ENCODE data around the gene HOOK2. TPM values are rescaled to one million over a fixed set of nuclear protein-coding genes. Genes with fewer than 3 reads are reported as not detected.

HOOK2 gene
- total and polyA plus RNA-seq, 2 of the 13 experiments (the other 11 are each of a cell fraction or from before 2014, with no cell fraction given) = 9.2 to 12.9 TPM

DNA sequence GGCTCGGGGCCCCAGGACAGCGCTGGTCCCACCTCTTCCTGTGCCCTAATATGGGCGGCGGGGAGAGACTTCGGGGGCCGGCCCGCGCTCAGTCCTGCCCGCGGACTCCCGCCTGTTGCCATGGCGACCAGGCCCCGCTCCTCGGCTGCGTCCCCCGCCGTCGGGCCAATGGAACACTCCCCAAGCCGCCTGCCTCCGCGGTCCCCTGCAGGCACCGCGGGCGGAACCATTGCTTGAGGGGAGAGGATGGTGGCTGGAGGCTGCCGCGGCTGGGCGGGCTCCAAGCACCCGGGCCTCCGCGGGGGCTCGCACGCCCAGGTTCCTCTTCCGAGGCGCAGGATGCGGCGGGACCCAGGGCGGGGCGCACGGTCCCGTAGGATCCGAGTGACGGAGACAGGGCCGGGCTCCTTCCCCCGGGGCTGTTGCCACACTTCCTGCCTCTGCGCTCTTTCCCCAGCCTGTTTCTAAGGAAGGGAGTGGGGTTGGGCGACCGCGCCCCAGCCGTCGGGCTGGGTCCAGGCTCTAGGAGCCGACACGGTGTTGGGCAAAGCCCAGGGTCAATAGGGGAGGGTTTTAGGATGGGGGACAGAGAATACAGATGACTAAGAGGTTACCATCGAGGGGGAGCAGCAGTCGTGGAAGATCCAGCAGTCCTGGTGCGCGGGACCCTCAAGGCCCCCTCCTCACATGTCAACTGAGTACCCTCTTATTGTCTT, 14.7 kb upstream of the HOOK2 start (continued):
- TF ChIP-seq, protein P1, sequence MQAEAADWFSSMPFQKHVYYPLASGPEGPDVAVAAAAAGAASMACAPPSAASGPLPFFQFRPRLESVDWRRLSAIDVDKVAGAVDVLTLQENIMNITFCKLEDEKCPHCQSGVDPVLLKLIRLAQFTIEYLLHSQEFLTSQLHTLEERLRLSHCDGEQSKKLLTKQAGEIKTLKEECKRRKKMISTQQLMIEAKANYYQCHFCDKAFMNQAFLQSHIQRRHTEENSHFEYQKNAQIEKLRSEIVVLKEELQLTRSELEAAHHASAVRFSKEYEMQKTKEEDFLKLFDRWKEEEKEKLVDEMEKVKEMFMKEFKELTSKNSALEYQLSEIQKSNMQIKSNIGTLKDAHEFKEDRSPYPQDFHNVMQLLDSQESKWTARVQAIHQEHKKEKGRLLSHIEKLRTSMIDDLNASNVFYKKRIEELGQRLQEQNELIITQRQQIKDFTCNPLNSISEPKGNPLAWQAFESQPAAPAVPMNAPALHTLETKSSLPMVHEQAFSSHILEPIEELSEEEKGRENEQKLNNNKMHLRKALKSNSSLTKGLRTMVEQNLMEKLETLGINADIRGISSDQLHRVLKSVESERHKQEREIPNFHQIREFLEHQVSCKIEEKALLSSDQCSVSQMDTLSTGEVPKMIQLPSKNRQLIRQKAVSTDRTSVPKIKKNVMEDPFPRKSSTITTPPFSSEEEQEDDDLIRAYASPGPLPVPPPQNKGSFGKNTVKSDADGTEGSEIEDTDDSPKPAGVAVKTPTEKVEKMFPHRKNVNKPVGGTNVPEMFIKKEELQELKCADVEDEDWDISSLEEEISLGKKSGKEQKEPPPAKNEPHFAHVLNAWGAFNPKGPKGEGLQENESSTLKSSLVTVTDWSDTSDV (CRISPR knock-in tag; IDR thresholded peaks at IDR 0.05) = 0 out of 2 replicates have a peak, but pooled peaks have one; percentile 74
- TF ChIP-seq NFKBIZ (CRISPR knock-in tag; IDR thresholded peaks at IDR 0.05) (no peak), ZNF670 (CRISPR knock-in tag; IDR thresholded peaks at IDR 0.05; ENCODE audit: borderline replicate concordance) (no peak), ZNF124 (CRISPR knock-in tag; IDR thresholded peaks at IDR 0.05) (no peak), ZNF253 (CRISPR knock-in tag; IDR thresholded peaks at IDR 0.05; ENCODE audit: borderline replicate concordance) (peak; percentile 21; the same call in 1 of the 2 replicates), PHF21A (CRISPR knock-in tag; IDR thresholded peaks at IDR 0.05) (peak; percentile 53; the same call in 1 of the 2 replicates), ZNF83 (CRISPR knock-in tag; IDR thresholded peaks at IDR 0.05; ENCODE audit: borderline replicate concordance) (no peak), MYC (CRISPR knock-in tag; IDR thresholded peaks at IDR 0.05; ENCODE audit: borderline replicate concordance) (no peak; the same call in 1 of the 2 replicates), HOXA7 (CRISPR knock-in tag; IDR thresholded peaks at IDR 0.05) (no peak), POGZ (CRISPR knock-in tag; IDR thresholded peaks at IDR 0.05) (no peak), ZNF709 (CRISPR knock-in tag; IDR thresholded peaks at IDR 0.05) (no peak), TOE1 (CRISPR knock-in tag; IDR thresholded peaks at IDR 0.05) (no peak), POLR2AphosphoS2 (IDR thresholded peaks at IDR 0.05; ENCODE audit: low read depth, low read length) (no peak), ZNF678 (CRISPR knock-in tag; IDR thresholded peaks at IDR 0.05) (no peak), ZBTB21 (CRISPR knock-in tag; IDR thresholded peaks at IDR 0.05) (no peak)
- TF ChIP-seq, protein P2, sequence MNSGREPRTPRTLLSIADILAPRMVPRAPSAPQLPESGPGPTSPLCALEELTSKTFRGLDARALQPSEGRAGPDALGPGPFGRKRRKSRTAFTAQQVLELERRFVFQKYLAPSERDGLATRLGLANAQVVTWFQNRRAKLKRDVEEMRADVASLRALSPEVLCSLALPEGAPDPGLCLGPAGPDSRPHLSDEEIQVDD (CRISPR knock-in tag; IDR thresholded peaks at IDR 0.05; ENCODE audit: borderline replicate concordance) = no peak
- TF ChIP-seq, protein P3, sequence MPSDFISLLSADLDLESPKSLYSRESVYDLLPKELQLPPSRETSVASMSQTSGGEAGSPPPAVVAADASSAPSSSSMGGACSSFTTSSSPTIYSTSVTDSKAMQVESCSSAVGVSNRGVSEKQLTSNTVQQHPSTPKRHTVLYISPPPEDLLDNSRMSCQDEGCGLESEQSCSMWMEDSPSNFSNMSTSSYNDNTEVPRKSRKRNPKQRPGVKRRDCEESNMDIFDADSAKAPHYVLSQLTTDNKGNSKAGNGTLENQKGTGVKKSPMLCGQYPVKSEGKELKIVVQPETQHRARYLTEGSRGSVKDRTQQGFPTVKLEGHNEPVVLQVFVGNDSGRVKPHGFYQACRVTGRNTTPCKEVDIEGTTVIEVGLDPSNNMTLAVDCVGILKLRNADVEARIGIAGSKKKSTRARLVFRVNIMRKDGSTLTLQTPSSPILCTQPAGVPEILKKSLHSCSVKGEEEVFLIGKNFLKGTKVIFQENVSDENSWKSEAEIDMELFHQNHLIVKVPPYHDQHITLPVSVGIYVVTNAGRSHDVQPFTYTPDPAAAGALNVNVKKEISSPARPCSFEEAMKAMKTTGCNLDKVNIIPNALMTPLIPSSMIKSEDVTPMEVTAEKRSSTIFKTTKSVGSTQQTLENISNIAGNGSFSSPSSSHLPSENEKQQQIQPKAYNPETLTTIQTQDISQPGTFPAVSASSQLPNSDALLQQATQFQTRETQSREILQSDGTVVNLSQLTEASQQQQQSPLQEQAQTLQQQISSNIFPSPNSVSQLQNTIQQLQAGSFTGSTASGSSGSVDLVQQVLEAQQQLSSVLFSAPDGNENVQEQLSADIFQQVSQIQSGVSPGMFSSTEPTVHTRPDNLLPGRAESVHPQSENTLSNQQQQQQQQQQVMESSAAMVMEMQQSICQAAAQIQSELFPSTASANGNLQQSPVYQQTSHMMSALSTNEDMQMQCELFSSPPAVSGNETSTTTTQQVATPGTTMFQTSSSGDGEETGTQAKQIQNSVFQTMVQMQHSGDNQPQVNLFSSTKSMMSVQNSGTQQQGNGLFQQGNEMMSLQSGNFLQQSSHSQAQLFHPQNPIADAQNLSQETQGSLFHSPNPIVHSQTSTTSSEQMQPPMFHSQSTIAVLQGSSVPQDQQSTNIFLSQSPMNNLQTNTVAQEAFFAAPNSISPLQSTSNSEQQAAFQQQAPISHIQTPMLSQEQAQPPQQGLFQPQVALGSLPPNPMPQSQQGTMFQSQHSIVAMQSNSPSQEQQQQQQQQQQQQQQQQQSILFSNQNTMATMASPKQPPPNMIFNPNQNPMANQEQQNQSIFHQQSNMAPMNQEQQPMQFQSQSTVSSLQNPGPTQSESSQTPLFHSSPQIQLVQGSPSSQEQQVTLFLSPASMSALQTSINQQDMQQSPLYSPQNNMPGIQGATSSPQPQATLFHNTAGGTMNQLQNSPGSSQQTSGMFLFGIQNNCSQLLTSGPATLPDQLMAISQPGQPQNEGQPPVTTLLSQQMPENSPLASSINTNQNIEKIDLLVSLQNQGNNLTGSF (CRISPR knock-in tag; IDR thresholded peaks at IDR 0.05) = no peak
- TF ChIP-seq, protein P4, sequence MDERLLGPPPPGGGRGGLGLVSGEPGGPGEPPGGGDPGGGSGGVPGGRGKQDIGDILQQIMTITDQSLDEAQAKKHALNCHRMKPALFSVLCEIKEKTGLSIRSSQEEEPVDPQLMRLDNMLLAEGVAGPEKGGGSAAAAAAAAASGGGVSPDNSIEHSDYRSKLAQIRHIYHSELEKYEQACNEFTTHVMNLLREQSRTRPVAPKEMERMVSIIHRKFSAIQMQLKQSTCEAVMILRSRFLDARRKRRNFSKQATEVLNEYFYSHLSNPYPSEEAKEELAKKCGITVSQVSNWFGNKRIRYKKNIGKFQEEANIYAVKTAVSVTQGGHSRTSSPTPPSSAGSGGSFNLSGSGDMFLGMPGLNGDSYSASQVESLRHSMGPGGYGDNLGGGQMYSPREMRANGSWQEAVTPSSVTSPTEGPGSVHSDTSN (CRISPR knock-in tag; IDR thresholded peaks at IDR 0.05) = no peak
- TF ChIP-seq, protein P5, sequence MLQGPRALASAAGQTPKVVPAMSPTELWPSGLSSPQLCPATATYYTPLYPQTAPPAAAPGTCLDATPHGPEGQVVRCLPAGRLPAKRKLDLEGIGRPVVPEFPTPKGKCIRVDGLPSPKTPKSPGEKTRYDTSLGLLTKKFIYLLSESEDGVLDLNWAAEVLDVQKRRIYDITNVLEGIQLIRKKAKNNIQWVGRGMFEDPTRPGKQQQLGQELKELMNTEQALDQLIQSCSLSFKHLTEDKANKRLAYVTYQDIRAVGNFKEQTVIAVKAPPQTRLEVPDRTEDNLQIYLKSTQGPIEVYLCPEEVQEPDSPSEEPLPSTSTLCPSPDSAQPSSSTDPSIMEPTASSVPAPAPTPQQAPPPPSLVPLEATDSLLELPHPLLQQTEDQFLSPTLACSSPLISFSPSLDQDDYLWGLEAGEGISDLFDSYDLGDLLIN (CRISPR knock-in tag; IDR thresholded peaks at IDR 0.05; ENCODE audit: borderline replicate concordance) = no peak

Data from HepG2 (cell line).